ENCODE results near the gene FASTK. TPM values are rescaled to one million over a fixed set of nuclear protein-coding genes. Genes with fewer than 3 reads are reported as not detected.
A peak's percentile ranks its signal among the peaks of the same experiment; 100 is the strongest.

FASTK gene
- total RNA-seq, 4 donors from 2014 or later = 121 to 241 (median 144) TPM

- 93 to 100% methylated on average over 1 to 30 of the region's 30 CpGs for WGBS, 2 donors (ENCODE audit: low coverage in 1 of 2)
- Histone ChIP-seq H3K9me3 (no peaks in the 10 kb centered on the region), H3K4me1 (peaks cover 0 to 13% (median 9%) of the 10 kb centered on the region in 4 donors), H3K36me3 (peaks cover 0 to 5% (median 0%) of the 10 kb centered on the region in 4 donors), H3K4me3 (no peak overlapping the region), H3K27me3 (no peaks in the 10 kb centered on the region), H3K27ac (no peak overlapping the region)
- intact Hi-C loops (cut with DNase I; ENCODE audit: low total_unique reads) (no loop called here), in situ Hi-C loops (cut with MboI; ENCODE audit: low pct_ligation_motif_present in 1 of 4, low pct_unique_long_range_greater_than_20kb in 1 of 4, low sequenced_read_pairs in 3 of 4) (no loop called here)
- TF ChIP-seq EP300 (IDR thresholded peaks at IDR 0.05; ENCODE audit: low read depth) (no peak), POLR2A (IDR thresholded peaks at IDR 0.05) (no peak), CTCF (IDR thresholded peaks at IDR 0.05) (no peak), POLR2AphosphoS5 (IDR thresholded peaks at IDR 0.05) (no peak)
- no peak for DNase-seq
These were observed 39.8 kb downstream of the FASTK start for GRCh38 chr7:151040616-151041375.

- Histone ChIP-seq H3K9me3 (no peaks in the 10 kb centered on the region), H3K4me1 (peaks cover 0 to 13% (median 9%) of the 10 kb centered on the region in 4 donors), H3K27me3 (no peaks in the 10 kb centered on the region), H3K27ac (no peak overlapping the region), H3K4me3 (no peak overlapping the region), H3K36me3 (peaks cover 0 to 5% (median 2%) of the 10 kb centered on the region in 4 donors)
- 60 to 71% methylated on average over 6 to 18 of the region's 18 CpGs for WGBS, 2 donors (ENCODE audit: low coverage in 1 of 2)
- TF ChIP-seq CTCF (IDR thresholded peaks at IDR 0.05) (no peak), POLR2A (IDR thresholded peaks at IDR 0.05) (no peak), EP300 (IDR thresholded peaks at IDR 0.05; ENCODE audit: low read depth) (no peak), POLR2AphosphoS5 (IDR thresholded peaks at IDR 0.05) (no peak)
- intact Hi-C loops (cut with DNase I; ENCODE audit: low total_unique reads) (no loop called here), in situ Hi-C loops (cut with MboI; ENCODE audit: low pct_ligation_motif_present in 1 of 4, low pct_unique_long_range_greater_than_20kb in 1 of 4, low sequenced_read_pairs in 3 of 4) (loop anchor here in 1 of 4 donors (10.0 kb wide), 1 partner anchor 65 kb away; no protein-coding TSS in a partner anchor)
- no peak for DNase-seq
These were observed 40.6 kb downstream of the FASTK start for GRCh38 chr7:151039850-151040548.

DNA sequence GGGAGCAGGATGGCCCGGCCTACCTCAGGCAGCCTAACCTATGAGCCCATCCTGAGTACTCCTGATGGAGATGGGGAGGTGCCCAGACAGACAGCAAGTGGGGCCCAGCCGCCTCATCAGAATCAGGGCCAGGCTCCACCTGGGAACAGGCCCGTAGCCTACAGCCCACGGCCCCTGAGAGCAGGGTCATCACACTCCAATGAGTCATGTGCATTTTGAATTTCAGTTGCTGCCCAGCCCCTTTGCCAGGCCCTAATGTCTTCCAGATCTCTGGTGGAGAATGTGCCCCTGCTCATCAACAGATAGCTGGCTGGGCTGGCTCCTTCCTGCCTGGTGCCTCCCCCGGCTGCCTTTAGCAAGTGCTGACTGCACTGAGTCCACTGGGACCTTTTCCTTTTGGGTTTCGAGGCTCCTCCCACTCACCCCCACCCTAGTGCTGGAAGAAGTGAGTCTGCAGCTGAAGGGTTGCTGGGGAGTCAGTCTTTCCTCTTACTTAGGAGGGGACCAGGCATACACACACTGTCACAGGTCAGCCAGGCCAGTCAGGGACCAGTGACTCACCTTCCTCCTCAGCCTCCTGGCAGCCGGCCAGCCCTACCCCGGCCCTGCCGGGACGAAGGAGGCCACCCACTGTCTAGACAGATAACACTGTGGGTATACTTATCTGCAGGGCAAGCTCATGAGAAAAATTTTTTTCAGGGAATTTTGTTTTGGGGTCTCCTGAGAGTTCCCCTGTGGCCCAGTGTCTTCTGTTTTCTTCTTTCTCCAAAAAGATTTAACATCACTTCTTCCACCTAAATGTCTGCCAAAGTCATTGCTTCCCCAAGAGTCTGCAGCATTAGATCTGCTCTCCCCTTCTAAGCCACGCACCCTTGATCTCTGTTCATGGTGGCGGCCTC, 41.4 kb downstream of the FASTK start:
- Histone ChIP-seq H3K36me3 (peaks cover 0 to 5% (median 2%) of the 10 kb centered on the region in 4 donors), H3K9me3 (no peaks in the 10 kb centered on the region), H3K27me3 (no peaks in the 10 kb centered on the region), H3K27ac (peak overlapping the region in 2 of 4 donors; percentile 18 to 35), H3K4me3 (no peak overlapping the region), H3K4me1 (peaks cover 0 to 13% (median 9%) of the 10 kb centered on the region in 4 donors)
- TF ChIP-seq POLR2AphosphoS5 (IDR thresholded peaks at IDR 0.05) = no peak
- no peak for TF ChIP-seq CTCF (IDR thresholded peaks at IDR 0.05)
- TF ChIP-seq EP300 (IDR thresholded peaks at IDR 0.05; ENCODE audit: low read depth) = no peak
- DNase-seq = peak; percentile 64
- in situ Hi-C loops (cut with MboI; ENCODE audit: low pct_ligation_motif_present in 1 of 4, low pct_unique_long_range_greater_than_20kb in 1 of 4, low sequenced_read_pairs in 3 of 4) (loop anchor here in 1 of 4 donors (10.0 kb wide), 1 partner anchor 66 kb away; no protein-coding TSS in a partner anchor), intact Hi-C loops (cut with DNase I; ENCODE audit: low total_unique reads) (no loop called here)
- WGBS, 2 donors (ENCODE audit: low coverage in 1 of 2) = 0 to 40% methylated on average over 1 to 12 of the region's 12 CpGs
